DOHH2 (cell line): ENCODE data around the gene CD19.

ENCODE experiments used
- CTCF ChIP-seq: fragments of 200-600 bp; sonication (generic); IDR thresholded peaks from one replicate; pipeline ENCODE4 v1.5.1; 2014; ENCODE audit warnings: antibody characterized with exemption, mild to moderate bottlenecking, low read depth, low read length; ENCODE audit not compliant: poor library complexity, severe bottlenecking
- EZH2phosphoT487 ChIP-seq: fragments of 200-600 bp; sonication (generic); IDR thresholded peaks from 2 replicates; pipeline ENCODE4 v1.6.1; 2017; ENCODE audit warnings: borderline replicate concordance, mild to moderate bottlenecking, antibody characterized with exemption, low read length, moderate library complexity, mixed read lengths

GRCh38 chr16:28935924-28936783 is 4.4 kb downstream of the CD19 start:
- TF ChIP-seq CTCF (no peak), EZH2phosphoT487 (no peak)
